Neuron (in vitro differentiated cells): ENCODE measurements around the gene MYO18A.

Experiments used
- H2AFZ ChIP-seq: one replicate; pipeline ENCODE4 v1.6.1; 2013; ENCODE audit warnings: low read depth, mild to moderate bottlenecking, inconsistent platforms, low read length, moderate library complexity
- H3K27me3 ChIP-seq: one replicate; pipeline ENCODE4 v1.6.1; 2013; ENCODE audit warnings: low read length; ENCODE audit not compliant: insufficient read depth
- H3K36me3 ChIP-seq: one replicate; pipeline ENCODE4 v1.6.1; 2013; ENCODE audit warnings: low read length; ENCODE audit not compliant: insufficient read depth
- H3K4me1 ChIP-seq: one replicate; pipeline ENCODE4 v1.6.1; 2013; ENCODE audit warnings: low read length; ENCODE audit not compliant: insufficient read depth
- H3K4me3 ChIP-seq: 2 replicates; pipeline ENCODE4 v1.5.1; 2013; ENCODE audit warnings: mild to moderate bottlenecking, low read length, moderate library complexity
- H3K9me3 ChIP-seq: one replicate; pipeline ENCODE4 v1.6.1; 2013; ENCODE audit warnings: low read length

The MYO18A gene

GRCh38 chr17:29057361-29057760 is 122.8 kb downstream of the MYO18A start:
- H3K4me1 ChIP-seq, result peaks cover 28% of the 10 kb centered on the region
- no peaks in the 10 kb centered on the region for H3K27me3 ChIP-seq
- H3K9me3 ChIP-seq, result no peaks in the 10 kb centered on the region
- no peak overlapping the region for H3K4me3 ChIP-seq
- H3K36me3 ChIP-seq, result no peaks in the 10 kb centered on the region
- no peak overlapping the region for H2AFZ ChIP-seq

DNA sequence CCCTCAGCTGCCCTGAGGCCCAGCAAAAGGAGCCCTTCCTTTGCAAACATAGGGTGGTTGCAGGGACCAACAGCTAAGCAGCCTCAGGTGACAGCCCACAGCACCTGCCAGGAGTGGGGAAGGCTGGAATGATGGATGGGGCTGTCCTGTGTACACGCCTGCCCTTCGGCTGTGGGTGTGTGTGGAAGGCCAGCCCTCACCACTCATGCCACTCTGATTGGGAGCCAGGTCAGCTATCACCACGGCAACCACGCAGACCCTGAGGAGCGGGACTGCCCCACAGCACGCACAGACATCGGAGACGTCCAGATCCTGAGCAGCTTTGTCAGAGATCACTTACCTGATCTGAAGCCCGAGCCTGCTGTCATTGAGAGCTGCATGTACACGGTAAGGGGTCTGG is 125.4 kb downstream of the MYO18A start:
- H3K36me3 ChIP-seq, result no peaks in the 10 kb centered on the region
- H3K9me3 ChIP-seq, result no peaks in the 10 kb centered on the region
- H3K4me1 ChIP-seq, result peaks cover 14% of the 10 kb centered on the region

DNA sequence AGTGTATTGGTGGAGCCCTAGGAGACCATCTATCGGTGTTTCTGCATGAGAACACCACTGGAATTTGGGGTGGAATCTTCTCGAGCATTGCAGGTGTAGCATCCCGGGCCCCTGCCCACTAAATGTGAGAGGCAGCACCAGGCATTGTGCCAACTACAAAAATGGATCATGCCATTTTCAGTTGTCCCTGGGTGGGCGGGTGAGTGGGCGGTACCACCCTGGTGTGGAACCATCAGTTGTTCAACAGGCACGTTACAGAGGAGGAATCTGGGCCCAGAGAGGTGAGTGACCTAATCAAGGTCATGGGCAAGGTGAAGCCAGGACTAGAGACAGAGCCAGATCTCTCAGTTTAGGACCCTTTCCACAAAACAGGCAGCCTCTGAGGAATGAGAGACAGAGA is 128.5 kb downstream of the MYO18A start:
- Histone ChIP-seq H3K4me1 (peaks cover 38% of the 10 kb centered on the region), H3K4me3 (no peak overlapping the region), H3K27me3 (no peaks in the 10 kb centered on the region)

More for the DNA sequence above, 125.4 kb downstream of the MYO18A start:
- Histone ChIP-seq H2AFZ (no peak overlapping the region), H3K27me3 (no peaks in the 10 kb centered on the region), H3K4me3 (no peak overlapping the region)

DNA sequence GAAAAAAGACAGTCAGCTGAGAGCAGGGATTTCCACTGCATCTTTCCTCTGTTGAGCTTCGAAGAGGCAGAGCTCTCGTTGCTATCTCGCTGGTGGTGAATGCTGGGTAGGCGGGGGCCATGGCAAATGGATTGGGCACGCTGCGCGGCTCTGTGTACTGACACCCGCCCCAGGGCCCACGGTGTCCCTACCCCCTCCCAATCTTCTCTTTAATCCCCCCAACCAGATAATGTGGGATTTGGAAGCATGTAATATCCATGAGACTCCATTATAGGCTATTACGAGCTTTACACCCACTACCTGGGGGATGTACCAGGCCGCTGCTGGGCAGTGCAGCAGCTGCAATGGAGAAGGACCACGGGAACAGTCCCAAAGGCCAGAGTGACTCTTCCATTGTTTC is 129.0 kb downstream of the MYO18A start:
- Histone ChIP-seq H3K36me3 (no peaks in the 10 kb centered on the region), H3K4me1 (peaks cover 44% of the 10 kb centered on the region), H3K4me3 (no peak overlapping the region), H2AFZ (no peak overlapping the region), H3K27me3 (no peaks in the 10 kb centered on the region), H3K9me3 (no peaks in the 10 kb centered on the region)

More for the DNA sequence above, 128.5 kb downstream of the MYO18A start:
- H3K9me3 ChIP-seq, result no peaks in the 10 kb centered on the region
- no peak overlapping the region for H2AFZ ChIP-seq
- no peaks in the 10 kb centered on the region for H3K36me3 ChIP-seq

DNA sequence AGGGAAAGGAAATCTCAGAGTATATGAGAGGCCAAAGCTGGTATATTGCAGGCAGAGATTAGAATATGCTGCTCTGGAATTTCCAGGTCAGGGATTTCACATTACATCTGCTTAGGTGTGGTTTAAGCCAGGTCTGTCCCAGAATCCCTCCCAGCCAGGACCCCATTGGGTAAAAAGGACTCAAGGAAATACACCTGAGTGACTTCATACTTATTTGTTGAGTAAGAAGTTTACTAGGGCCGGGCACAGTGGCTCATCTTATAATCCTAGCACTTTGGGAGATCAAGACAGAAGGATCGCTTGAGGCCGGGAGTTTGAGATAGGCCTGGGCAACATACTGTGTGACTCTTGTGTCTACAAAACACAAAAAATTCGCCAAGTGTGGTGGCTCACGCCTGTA is 130.0 kb downstream of the MYO18A start:
- H2AFZ ChIP-seq, result no peak overlapping the region
- no peaks in the 10 kb centered on the region for H3K9me3 ChIP-seq
- H3K4me3 ChIP-seq, result no peak overlapping the region
- H3K36me3 ChIP-seq, result no peaks in the 10 kb centered on the region
- no peaks in the 10 kb centered on the region for H3K27me3 ChIP-seq
- H3K4me1 ChIP-seq, result peaks cover 46% of the 10 kb centered on the region

DNA sequence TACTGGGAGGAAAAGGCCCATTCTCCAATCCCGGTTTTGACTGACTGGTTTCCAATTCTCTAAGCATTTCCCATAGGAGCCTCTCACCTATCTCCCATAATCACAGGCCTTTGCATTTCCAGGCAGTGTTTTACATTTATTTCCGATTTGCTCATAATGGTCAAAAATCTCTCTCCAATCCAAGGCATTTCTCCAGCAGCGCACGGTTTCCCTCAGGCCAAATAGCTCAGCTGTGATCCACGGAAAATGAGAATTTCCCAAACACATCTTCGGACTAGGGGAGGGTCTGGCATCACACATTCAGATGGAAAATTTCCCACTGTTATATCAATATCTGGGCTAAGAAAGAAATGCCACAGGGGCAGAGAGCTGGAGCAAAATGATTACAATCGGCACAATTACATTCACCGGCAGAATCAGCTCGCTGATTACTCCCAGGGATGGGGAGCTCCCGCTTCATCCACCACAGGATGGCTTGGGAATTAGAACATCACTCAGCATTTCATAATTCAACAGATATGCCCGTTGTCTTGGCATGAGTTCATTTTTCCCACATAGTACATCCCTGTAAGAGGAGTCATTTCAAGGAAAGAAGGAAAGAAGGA is 130.6 kb downstream of the MYO18A start:
- no peaks in the 10 kb centered on the region for H3K27me3 ChIP-seq
- H3K4me3 ChIP-seq, result no peak overlapping the region
- no peak overlapping the region for H2AFZ ChIP-seq
- no peaks in the 10 kb centered on the region for H3K36me3 ChIP-seq
- peaks cover 41% of the 10 kb centered on the region for H3K4me1 ChIP-seq
- no peaks in the 10 kb centered on the region for H3K9me3 ChIP-seq

GRCh38 chr17:29048440-29049368 is 131.5 kb downstream of the MYO18A start:
- Histone ChIP-seq H3K36me3 (no peaks in the 10 kb centered on the region), H3K4me1 (peaks cover 43% of the 10 kb centered on the region), H3K27me3 (no peaks in the 10 kb centered on the region), H2AFZ (no peak overlapping the region), H3K9me3 (no peaks in the 10 kb centered on the region), H3K4me3 (peak overlapping the region; percentile 22)

GRCh38 chr17:29046473-29046839 is 133.7 kb downstream of the MYO18A start:
- Histone ChIP-seq H3K4me1 (peaks cover 64% of the 10 kb centered on the region), H2AFZ (no peak overlapping the region), H3K36me3 (no peaks in the 10 kb centered on the region), H3K27me3 (no peaks in the 10 kb centered on the region), H3K9me3 (no peaks in the 10 kb centered on the region), H3K4me3 (no peak overlapping the region)

DNA sequence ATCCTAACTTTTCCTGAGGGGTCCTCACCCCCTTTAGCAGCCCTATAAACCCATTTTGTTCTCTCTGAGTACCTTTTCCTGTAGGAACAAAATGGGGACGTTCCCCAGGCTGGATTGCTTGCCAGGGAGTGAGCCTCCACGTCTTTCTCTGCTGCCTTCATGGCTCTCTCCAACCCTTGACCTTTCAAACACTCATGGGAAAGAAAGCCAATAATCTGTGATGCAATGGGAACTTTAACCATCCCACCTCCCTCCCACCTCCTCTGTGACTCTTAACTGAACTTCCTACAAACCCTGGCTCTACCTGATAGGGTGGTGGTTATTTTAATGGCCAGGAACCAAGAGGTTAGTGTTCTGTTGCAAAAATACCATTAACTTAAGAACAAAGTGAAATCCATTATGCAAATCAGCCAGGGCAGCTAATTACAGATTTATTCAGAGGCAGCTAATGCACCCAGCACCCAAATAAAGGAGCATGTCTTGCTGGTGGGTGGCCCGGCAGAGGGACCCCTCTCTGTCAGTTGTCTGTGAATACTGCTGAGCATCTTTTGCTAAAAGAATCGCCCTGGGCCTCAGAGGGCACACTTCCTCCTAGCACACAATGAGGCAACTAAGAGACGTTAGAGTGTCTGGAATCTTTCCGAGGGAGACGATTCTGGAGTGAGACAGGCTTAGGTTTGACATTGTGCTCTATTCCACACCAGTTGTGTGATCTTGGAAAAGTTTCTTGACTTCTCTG is 134.3 kb downstream of the MYO18A start:
- Histone ChIP-seq H3K9me3 (no peaks in the 10 kb centered on the region), H3K4me3 (no peak overlapping the region), H3K4me1 (peaks cover 66% of the 10 kb centered on the region), H3K36me3 (no peaks in the 10 kb centered on the region), H2AFZ (no peak overlapping the region), H3K27me3 (no peaks in the 10 kb centered on the region)

DNA sequence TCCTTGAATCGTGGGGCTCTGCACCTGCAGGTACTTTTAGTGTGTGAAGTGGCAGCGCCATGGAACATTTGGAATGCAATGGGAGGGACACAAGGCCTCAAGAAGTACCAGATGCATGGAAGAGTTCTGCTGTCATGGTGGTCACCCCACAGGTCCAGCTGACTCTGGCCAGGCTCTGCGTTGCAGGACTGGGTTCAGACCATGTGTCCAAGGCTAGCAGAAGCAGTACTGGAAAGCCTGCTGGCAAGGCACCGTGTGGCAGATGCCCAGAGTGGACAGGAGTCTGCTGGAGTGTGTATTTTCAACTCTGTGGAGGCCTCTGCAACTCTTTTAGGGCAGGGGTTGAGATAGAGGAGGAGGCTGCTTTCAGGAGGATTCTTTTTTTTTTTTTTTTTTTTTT is 135.2 kb downstream of the MYO18A start:
- Histone ChIP-seq H3K4me1 (peaks cover 72% of the 10 kb centered on the region), H3K27me3 (no peaks in the 10 kb centered on the region), H2AFZ (no peak overlapping the region), H3K9me3 (no peaks in the 10 kb centered on the region), H3K4me3 (no peak overlapping the region), H3K36me3 (no peaks in the 10 kb centered on the region)

GRCh38 chr17:29043539-29044145 is 136.6 kb downstream of the MYO18A start:
- Histone ChIP-seq H3K4me1 (peaks cover 71% of the 10 kb centered on the region), H3K9me3 (no peaks in the 10 kb centered on the region), H3K36me3 (no peaks in the 10 kb centered on the region), H3K27me3 (no peaks in the 10 kb centered on the region), H2AFZ (no peak overlapping the region), H3K4me3 (peak overlapping the region; percentile 11)

DNA sequence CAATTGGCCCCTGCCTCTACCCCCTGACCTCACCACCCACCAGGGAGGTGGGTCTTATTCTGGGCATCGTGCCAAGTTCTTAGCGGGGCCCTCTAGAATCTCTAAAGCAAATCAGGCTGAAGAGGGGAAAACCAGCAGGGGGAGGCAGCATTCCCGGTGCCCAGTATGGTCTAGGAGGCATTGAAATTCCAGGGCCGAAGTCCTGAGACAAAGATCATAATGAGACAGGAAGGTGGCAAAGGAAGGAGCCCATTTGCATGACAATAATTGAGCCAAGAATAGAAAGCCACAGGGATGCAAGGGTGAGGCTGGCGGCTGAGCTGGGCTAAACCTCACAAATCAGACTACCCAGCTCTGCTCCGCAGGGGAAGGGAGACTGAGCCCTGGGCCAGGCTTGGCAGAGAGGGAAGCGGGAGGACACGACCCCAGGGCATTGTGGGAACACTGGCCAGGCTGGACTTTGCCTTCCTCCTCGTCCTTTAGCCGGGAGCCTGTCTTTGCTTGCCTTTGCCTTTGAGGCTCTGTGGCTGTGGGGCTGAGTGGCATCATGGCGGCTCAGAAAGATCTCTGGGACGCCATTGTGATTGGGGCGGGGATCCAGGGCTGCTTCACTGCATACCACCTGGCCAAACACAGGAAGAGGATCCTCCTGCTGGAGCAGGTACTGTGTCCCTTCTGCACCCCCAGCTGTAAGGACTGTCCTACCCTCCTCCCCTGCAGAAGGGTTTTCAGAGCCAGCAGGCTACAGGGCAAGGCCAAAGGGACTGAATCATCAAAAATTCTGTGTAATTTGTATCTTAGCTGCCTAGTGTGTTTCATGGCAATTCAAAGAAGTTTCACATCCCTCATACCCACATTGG is 137.3 kb downstream of the MYO18A start, which contains the start of gene PIPOX:
PIPOX (plus strand) TSS at position 463 of the 860 bp plus-strand sequence; CDS start at position 548, 85 bp downstream.
- Histone ChIP-seq H3K36me3 (no peaks in the 10 kb centered on the region), H3K27me3 (no peaks in the 10 kb centered on the region), H2AFZ (peak within 1 kb of the TSS; percentile 18), H3K4me1 (peaks cover 71% of the 10 kb centered on the region), H3K4me3 (peak within 1 kb of the TSS; percentile 11), H3K9me3 (no peaks in the 10 kb centered on the region)
